Stimulated activated CD4-positive, alpha-beta T cell treated with anti-CD3 and anti-CD28 coated beads, Interleukin-4, amount 100 ng/mL, for 1 hour (primary cell): ENCODE data around the gene HPGD.
A peak's percentile ranks its signal among the peaks of the same experiment; 100 is the strongest.

ENCODE experiments used
- DNase-seq: peaks from one replicate; pipeline ENCODE4 v3.0.0-alpha.2; 2020

The HPGD gene

GRCh38 chr4:174522183-174523024, at the start of gene HPGD:
Gene HPGD, minus strand, starts transcription at chr4:174522488. Its CDS starts 37 bp downstream, at chr4:174522451.
- DNase-seq = peak; percentile 38

DNA sequence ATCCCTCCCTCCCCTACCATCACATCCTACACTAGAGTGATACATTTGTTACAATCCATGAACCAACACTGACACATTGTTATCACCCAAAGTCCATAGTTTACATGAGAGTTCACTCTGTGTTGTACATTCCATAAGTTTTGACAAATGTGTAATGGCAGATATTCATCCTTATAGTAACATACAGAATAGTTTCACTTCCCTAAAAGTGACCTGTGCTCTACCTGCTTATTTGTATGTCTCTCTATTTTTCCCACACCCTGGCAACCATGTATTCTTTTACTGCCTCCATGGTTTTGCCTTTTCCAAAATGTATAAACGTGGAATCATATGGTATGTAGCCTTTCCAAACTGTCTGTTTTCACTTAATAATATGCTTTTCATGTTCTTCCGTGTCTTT, 42.2 kb upstream of the HPGD start:
- DNase-seq = no peak

DNA sequence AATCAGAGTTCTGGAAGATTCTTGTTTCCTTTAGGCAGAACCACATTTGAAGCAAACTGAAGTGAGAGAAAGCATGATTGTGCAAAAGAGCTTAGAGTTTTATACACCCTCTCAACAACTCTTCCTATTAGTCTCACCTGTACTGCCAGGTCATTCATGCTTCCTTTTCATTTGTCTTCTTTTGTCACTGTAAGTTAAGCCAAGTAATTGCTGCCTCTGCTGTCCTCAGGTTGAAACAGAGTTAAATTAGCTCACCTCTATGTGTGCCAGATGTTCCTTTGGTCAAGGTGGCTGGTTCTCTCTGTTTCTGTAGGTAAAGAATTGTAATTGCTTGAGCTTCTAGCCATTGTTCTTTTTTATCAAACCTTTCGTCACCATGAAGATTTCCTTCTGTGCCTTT, 41.1 kb upstream of the HPGD start:
- no peak for DNase-seq

DNA sequence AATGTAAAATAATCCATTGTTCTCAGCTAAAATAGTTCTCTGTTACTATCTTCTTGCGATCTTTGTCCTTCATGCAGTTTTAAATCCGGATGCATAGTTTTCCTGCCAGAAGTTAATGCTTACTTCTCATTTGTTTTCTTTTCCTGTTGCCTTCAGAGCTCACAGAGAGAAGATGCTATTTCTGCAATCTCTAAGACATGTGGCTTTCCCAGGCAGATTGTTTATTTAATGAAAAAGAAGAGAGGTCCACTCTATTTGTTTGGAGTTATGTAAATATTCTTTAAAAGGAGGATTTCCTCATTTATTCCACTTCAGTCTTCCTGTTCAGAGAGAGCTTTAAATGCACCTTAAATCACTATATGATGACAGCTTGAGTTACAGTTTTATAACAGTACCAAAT, 39.3 kb upstream of the HPGD start:
- DNase-seq = no peak

GRCh38 chr4:174559894-174560293, 37.6 kb upstream of the HPGD start:
- no peak for DNase-seq

- DNase-seq = no peak
Observed at GRCh38 chr4:174555789-174556630, 33.7 kb upstream of the HPGD start.

DNA sequence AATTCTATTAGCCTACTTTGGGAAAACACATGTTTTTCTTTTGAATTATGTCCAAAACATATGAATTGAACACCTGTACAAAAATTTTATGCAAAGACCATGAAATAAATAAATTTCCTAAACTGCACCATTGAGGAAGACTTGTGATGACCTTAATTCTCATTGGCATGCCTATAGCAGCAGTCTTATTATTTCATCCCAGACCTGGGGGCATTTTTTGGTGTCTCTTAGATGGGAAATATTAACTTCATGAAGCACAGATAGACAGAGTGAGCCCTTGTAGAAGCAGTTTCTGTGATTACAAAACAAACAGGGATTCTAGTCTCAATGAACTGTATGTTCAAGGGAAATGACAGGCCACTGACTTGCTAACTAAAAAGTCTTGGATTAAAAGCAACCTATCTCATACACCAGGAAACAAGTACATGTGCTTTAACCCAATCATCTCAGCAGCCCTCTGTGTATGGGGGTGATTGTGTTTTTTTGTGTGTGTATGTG, 32.0 kb upstream of the HPGD start:
- no peak for DNase-seq

- DNase-seq = no peak
Observed at GRCh38 chr4:174553828-174554227, 31.5 kb upstream of the HPGD start.

- no peak for DNase-seq
Observed at GRCh38 chr4:174553031-174553430, 30.7 kb upstream of the HPGD start.

- no peak for DNase-seq
Observed at GRCh38 chr4:174550541-174550940, 28.3 kb upstream of the HPGD start.

DNA sequence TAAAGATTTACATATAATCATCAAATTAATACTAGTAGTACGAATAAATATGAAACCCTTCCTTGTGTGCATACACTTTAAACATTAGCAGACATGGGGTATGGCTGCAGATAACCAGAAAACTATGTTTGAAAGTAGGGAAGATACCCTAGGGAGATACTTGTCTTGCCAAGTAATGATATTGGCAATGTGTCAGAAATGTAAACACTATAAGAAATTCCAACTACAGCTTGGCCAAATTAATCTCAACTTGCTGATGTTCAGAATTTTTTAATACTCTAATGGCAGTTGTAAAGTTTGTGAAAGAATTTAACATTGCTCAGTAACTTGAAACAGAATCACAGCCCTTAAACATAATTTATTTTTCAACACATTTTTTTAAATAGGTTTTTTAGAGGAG, 27.4 kb upstream of the HPGD start:
- no peak for DNase-seq

DNA sequence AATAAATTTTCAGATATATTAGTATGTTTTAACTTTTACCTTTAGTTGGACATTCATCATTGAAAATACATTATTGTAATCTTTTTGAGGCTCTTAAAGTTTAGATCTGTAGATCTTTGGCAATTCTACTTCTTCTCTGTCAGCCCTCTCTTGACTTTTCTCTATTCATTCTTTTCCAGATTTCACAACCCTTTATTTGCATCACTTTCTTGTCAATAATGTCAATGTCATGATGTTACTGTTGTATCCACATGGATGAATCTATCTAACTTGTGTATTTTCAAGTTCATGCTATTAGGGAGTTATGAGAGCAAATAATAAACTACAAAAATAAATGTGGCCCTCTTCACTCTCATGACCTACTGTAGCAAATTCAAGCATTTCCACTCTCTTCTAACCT, 23.0 kb upstream of the HPGD start:
- DNase-seq = no peak

DNA sequence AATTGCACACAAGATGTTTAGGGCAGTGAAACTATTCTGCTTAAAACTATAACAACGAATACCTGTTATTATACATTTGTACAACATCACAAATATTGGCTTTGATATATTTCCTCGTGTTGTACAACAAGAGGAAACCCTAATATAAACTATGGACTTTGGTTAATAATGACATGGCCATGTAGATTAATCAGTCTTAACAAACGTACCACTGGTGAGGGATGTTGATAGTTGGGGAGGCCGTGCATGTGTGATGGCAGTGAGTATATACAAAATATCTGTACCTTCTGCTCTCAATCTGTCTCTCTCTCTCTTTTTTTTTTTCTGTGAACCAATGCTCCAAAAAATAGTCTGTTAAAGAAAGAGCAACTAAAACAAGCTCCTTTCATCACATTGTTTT, 22.2 kb upstream of the HPGD start:
- no peak for DNase-seq

- no peak for DNase-seq
Observed at GRCh38 chr4:174540175-174540574, 17.9 kb upstream of the HPGD start.

GRCh38 chr4:174539571-174539970, 17.3 kb upstream of the HPGD start:
- DNase-seq = no peak

DNA sequence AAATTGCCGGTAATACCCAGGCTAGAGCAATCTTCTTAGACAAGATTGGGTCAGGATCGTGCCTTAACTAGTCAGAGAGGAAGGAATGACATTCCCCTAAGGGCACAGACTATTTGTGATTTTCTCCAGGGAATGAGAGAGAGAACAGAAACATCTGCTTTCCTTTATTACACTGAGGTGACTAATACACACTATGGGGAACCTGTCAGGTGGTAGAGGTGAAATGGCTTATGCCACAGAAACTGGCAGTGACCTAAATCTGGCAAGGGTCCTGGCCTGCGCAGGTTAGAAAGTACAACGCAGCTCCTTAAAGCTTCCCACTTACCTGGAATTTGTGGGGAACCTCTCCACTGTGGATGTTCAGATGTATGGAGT, 16.6 kb upstream of the HPGD start:
- DNase-seq = no peak

- no peak for DNase-seq
Observed at GRCh38 chr4:174538123-174538875, 16.0 kb upstream of the HPGD start.

DNA sequence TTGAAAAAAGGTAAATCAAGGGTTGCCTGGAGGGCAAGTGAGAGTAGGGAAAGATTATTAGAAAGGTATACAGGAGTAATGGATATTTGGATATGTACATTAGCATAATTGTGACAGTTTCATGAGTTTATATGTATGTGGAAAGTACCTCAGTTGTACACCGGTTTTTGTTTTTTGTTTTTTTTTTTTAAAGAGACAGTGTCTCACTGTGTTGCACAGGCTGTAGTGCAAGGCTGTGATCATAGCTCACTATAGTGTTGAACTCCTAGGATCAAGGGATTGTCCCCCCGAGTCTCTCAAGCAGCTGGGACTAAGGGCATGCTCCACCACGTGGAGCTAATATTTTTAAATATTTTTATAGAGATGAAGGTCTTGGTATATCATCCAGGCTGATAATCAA, 15.3 kb upstream of the HPGD start:
- no peak for DNase-seq

DNA sequence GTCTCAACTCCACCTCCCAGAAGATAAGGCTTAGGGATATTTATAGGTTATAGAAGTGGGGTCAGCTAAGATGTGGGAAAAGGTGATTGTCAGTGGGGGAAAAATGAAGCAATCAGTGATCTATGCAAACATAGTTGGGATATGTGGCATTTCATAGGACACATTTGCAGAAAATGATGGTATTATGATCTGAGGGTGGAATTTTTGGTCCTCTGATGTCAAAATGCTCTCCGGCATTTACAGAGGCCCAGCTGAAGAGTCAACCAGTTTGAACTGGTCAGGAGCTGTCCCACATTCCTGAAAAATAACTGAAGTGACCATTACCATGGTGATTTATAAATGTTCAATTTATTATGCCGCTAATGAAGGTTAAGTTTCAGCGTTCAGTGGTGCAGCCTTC, 12.2 kb upstream of the HPGD start:
- no peak for DNase-seq

DNA sequence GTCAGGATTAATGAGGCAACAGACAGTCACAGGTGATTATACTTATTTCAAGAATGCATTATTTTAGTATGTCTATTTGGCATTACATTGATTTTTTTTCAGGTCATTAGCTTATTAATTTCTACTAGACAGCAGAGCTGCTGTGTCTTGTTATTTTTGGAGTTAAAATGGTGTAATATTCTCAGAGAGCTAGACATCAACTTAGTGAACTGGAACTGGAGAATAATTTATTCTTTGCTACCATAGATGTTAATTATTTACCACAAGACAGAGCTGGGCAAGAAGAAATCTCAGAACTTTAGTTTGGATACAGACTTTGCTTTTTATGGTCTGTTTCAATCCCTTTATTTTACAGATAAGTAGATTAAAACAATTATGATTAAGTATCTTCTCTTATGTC, 10.2 kb upstream of the HPGD start:
- no peak for DNase-seq

- DNase-seq = no peak
Observed at GRCh38 chr4:174531486-174531885, 9.2 kb upstream of the HPGD start.

DNA sequence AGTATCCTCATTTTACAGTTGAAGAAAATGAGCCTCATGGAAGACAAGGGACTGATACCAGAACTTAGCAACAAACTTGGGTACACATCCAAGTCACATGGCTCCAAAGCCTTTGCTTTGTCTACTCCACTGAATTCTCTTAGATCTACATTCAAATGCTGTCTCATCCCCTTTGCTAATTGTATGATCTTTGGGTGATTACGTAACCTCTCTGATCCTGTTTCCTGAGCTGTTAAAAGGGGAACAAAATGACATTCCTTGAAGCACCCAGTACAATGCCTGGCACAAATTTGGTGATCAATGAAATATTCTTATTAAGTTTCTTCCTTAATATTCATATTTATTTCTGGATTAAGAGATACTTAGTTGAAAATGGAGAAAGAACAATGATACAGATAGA, 5.9 kb upstream of the HPGD start:
- DNase-seq = no peak

GRCh38 chr4:174526731-174527130, 4.4 kb upstream of the HPGD start:
- no peak for DNase-seq
